H9 (cell line): ENCODE data around the gene SMCO1. TPM values are rescaled to one million over a fixed set of nuclear protein-coding genes. Genes with fewer than 3 reads are reported as not detected.

Experiments
- DNase-seq: peaks from one replicate; pipeline ENCODE4 v3.0.0-alpha.2; 2017
- H2AFZ ChIP-seq: one replicate; pipeline ENCODE4 v1.6.1; 2013; ENCODE audit warnings: mild to moderate bottlenecking, low read length, control low read depth, moderate library complexity
- H2AK5ac ChIP-seq: 2 replicates; pipeline ENCODE4 v1.6.1; 2013; ENCODE audit warnings: low read length, control low read depth, mixed read lengths; ENCODE audit not compliant: insufficient read length
- H2BK120ac ChIP-seq: one replicate; pipeline ENCODE4 v1.6.1; 2013; ENCODE audit warnings: low read depth, mild to moderate bottlenecking, low read length, control low read depth, inconsistent platforms; ENCODE audit not compliant: poor library complexity, severe bottlenecking
- H2BK12ac ChIP-seq: 2 replicates; pipeline ENCODE4 v1.6.1; 2013; ENCODE audit warnings: low read length, control low read depth, mixed read lengths, low read depth; ENCODE audit not compliant: insufficient read length
- H2BK15ac ChIP-seq: 2 replicates; pipeline ENCODE4 v1.6.1; 2013; ENCODE audit warnings: low read depth, low read length, control low read depth
- H2BK20ac ChIP-seq: one replicate; pipeline ENCODE4 v1.6.1; 2013; ENCODE audit warnings: low read depth, mild to moderate bottlenecking, low read length, control low read depth, inconsistent platforms; ENCODE audit not compliant: poor library complexity, severe bottlenecking
- H2BK5ac ChIP-seq: 2 replicates; pipeline ENCODE4 v1.6.1; 2013; ENCODE audit warnings: low read length, control low read depth, mixed read lengths; ENCODE audit not compliant: insufficient read length
- H3K14ac ChIP-seq: 2 replicates; pipeline ENCODE4 v1.6.1; 2013; ENCODE audit warnings: low read length, control low read depth; ENCODE audit not compliant: insufficient read depth
- H3K18ac ChIP-seq: 2 replicates; pipeline ENCODE4 v1.6.1; 2013; ENCODE audit warnings: low read depth, mild to moderate bottlenecking, mixed read lengths, low read length, control low read depth; ENCODE audit not compliant: insufficient read length
- H3K23ac ChIP-seq: 2 replicates; pipeline ENCODE4 v1.6.1; 2013; ENCODE audit warnings: low read length, control low read depth, mixed read lengths, low read depth; ENCODE audit not compliant: insufficient read length
- H3K23me2 ChIP-seq: 2 replicates; pipeline ENCODE4 v1.6.1; 2013; ENCODE audit warnings: low read depth, mild to moderate bottlenecking, mixed read lengths, low read length, control low read depth; ENCODE audit not compliant: insufficient read length, poor library complexity, severe bottlenecking
- H3K27ac ChIP-seq: 2 replicates; pipeline ENCODE4 v1.5.1; 2013; ENCODE audit warnings: low read length, control low read depth, mixed read lengths, low read depth; ENCODE audit not compliant: insufficient read length
- H3K27me3 ChIP-seq: 2 replicates; pipeline ENCODE4 v1.6.1; 2013; ENCODE audit warnings: low read length, control low read depth, inconsistent platforms; ENCODE audit not compliant: insufficient read depth
- H3K4ac ChIP-seq: 2 replicates; pipeline ENCODE4 v1.6.1; 2013; ENCODE audit warnings: low read depth, mild to moderate bottlenecking, control low read depth, inconsistent platforms, low read length, moderate library complexity
- H3K4me1 ChIP-seq: 2 replicates; pipeline ENCODE4 v1.6.1; 2013; ENCODE audit warnings: low read length, control low read depth, inconsistent platforms; ENCODE audit not compliant: insufficient read depth
- H3K4me2 ChIP-seq: 2 replicates; pipeline ENCODE4 v1.6.1; 2013; ENCODE audit warnings: low read length, control low read depth, mixed read lengths; ENCODE audit not compliant: insufficient read length, insufficient read depth
- H3K56ac ChIP-seq: 2 replicates; pipeline ENCODE4 v1.6.1; 2013; ENCODE audit warnings: low read depth, mild to moderate bottlenecking, mixed read lengths, low read length, control low read depth; ENCODE audit not compliant: insufficient read length
- H3K79me1 ChIP-seq: 2 replicates; pipeline ENCODE4 v1.6.1; 2013; ENCODE audit warnings: low read depth, mild to moderate bottlenecking, moderate library complexity, low read length, control low read depth, inconsistent platforms; ENCODE audit not compliant: insufficient read depth, poor library complexity, severe bottlenecking
- H3K79me2 ChIP-seq: 2 replicates; pipeline ENCODE4 v1.6.1; 2013; ENCODE audit warnings: low read length, control low read depth, inconsistent platforms; ENCODE audit not compliant: insufficient read depth
- H3K9ac ChIP-seq: 2 replicates; pipeline ENCODE4 v1.6.1; 2013; ENCODE audit warnings: low read length, control low read depth, mixed read lengths; ENCODE audit not compliant: insufficient read length; ENCODE audit errors: extremely low read depth
- H3K9me3 ChIP-seq: one replicate; pipeline ENCODE4 v1.6.1; 2013; ENCODE audit warnings: low read depth, low read length, inconsistent platforms; ENCODE audit not compliant: control insufficient read depth
- H3T11ph ChIP-seq: one replicate; pipeline ENCODE4 v1.6.1; 2013; ENCODE audit warnings: mild to moderate bottlenecking, low read length, control low read depth, inconsistent platforms
- H4K20me1 ChIP-seq: one replicate; pipeline ENCODE4 v1.6.1; 2013; ENCODE audit not compliant: control insufficient read depth, insufficient read length, insufficient read depth
- H4K5ac ChIP-seq: 2 replicates; pipeline ENCODE4 v1.6.1; 2013; ENCODE audit warnings: low read depth, mild to moderate bottlenecking, mixed read lengths, low read length, control low read depth; ENCODE audit not compliant: insufficient read length
- H4K8ac ChIP-seq: replicated peaks from 2 replicates; pipeline ENCODE4 v1.6.1; 2013; ENCODE audit warnings: low read length, control low read depth, mixed read lengths, low read depth; ENCODE audit not compliant: insufficient read length
- H4K91ac ChIP-seq: 2 replicates; pipeline ENCODE4 v1.6.1; 2013; ENCODE audit warnings: low read depth, mild to moderate bottlenecking, moderate library complexity, mixed read lengths, low read length, control low read depth; ENCODE audit not compliant: insufficient read length
- H3K27ac Mint-ChIP-seq, 3 experiments: 2 replicates in 2 of 3; 3 replicates in 1 of 3; pipeline ENCODE4 v1.8.0; 2020 to 2021; ENCODE audit warnings: mixed read lengths in 3 of 3, mild to moderate bottlenecking in 1 of 3, moderate library complexity in 1 of 3
- H3K27me3 Mint-ChIP-seq: 2 replicates; pipeline ENCODE4 v1.8.0; 2021; ENCODE audit warnings: low read depth, mild to moderate bottlenecking, moderate library complexity, mixed read lengths
- H3K36me3 Mint-ChIP-seq, 3 experiments: 2 replicates in 2 of 3; 3 replicates in 1 of 3; pipeline ENCODE4 v1.8.0; 2020 to 2021; ENCODE audit warnings: low read depth in 3 of 3, mixed read lengths in 3 of 3; ENCODE audit not compliant: insufficient read depth in 1 of 3
- H3K4me1 Mint-ChIP-seq, 2 experiments: 2 replicates each; pipeline ENCODE4 v1.8.0; 2020; ENCODE audit warnings: mixed read lengths in 2 of 2
- H3K4me3 Mint-ChIP-seq, 2 experiments: 2 replicates in 1 of 2; 3 replicates in 1 of 2; pipeline ENCODE4 v1.8.0; 2020 to 2021; ENCODE audit warnings: mild to moderate bottlenecking in 2 of 2, mixed read lengths in 2 of 2, moderate library complexity in 1 of 2
- H3K9me3 Mint-ChIP-seq, 2 experiments: 2 replicates in 1 of 2; 3 replicates in 1 of 2; pipeline ENCODE4 v1.8.0; 2020; ENCODE audit warnings: mild to moderate bottlenecking in 2 of 2, mixed read lengths in 2 of 2, moderate library complexity in 1 of 2
- WGBS: extraction: QIAGEN DNeasy Blood & Tissue Kit; methylation state at CpG from one replicate; pipeline ENCODE4 v1.1.7; 2013; ENCODE audit warnings: missing lambda C conversion rate, low lambda C conversion rate, mixed read lengths; ENCODE audit not compliant: insufficient read length; ENCODE audit errors: extremely low coverage; 5-methylcytosine and 5-hydroxymethylcytosine counted together
- total RNA-seq: library from RNA; stranded (reverse); gene quantifications from 2 replicates; pipeline ENCODE4 v1.2.1, GENCODE V29; 2021
- TF ChIP-seq, protein P1 (sequence below): fragments of 200-600 bp; sonication (generic); conservative IDR thresholded peaks from 3 replicates; pipeline ENCODE4 v1.8.0; 2021; ENCODE audit warnings: antibody characterized with exemption, mild to moderate bottlenecking

The SMCO1 gene
- total RNA-seq, 1 experiment from 2014 or later: not detected

DNA sequence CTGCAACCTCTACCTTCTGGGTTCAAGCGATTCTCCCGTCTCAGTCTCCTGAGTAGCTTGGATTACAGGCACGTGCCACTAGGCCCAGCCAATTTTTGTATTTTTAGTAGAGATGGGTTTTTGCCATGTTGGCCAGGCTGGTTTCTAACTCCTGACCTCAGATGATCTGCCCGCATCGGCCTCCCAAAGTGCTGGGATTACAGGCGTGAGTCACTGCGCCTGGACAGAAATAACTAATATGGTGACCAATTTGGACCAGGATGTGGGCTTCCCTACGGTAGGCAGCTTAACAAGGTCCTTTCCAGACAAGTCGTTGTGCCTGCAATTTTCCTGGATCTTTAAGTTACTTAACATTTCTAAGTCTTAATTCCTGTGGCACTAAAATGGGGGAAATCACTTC, 38.4 kb upstream of the SMCO1 start:
- Histone ChIP-seq H3K4me2 (no peak overlapping the region), H3K18ac (no peak overlapping the region), H4K5ac (no peak overlapping the region), H3T11ph (no peak overlapping the region), H3K4ac (no peak overlapping the region), H3K27me3 (no peaks in the 10 kb centered on the region), H3K9me3 (no peaks in the 10 kb centered on the region), H2BK15ac (no peak overlapping the region), H3K79me2 (no peaks in the 10 kb centered on the region), H4K20me1 (no peaks in the 10 kb centered on the region), H2AK5ac (no peak overlapping the region), H3K23me2 (no peaks in the 10 kb centered on the region), H2BK120ac (no peak overlapping the region), H3K27ac (no peak overlapping the region), H3K9ac (no peak overlapping the region), H2BK20ac (no peak overlapping the region), H3K23ac (no peak overlapping the region), H2AFZ (no peak overlapping the region), H3K14ac (no peak overlapping the region), H4K8ac (no peak overlapping the region), H2BK12ac (no peak overlapping the region), H3K56ac (no peak overlapping the region), H3K4me1 (no peaks in the 10 kb centered on the region), H4K91ac (no peak overlapping the region), H2BK5ac (no peak overlapping the region), H3K79me1 (no peaks in the 10 kb centered on the region)
- H3K36me3 Mint-ChIP-seq: peaks cover 9 to 22% (median 18%) of the 10 kb centered on the region in 3 experiments
- peaks cover 26 to 27% of the 10 kb centered on the region in 2 experiments for H3K9me3 Mint-ChIP-seq
- no peak overlapping the region for H3K27ac Mint-ChIP-seq
- TF ChIP-seq, protein P1, sequence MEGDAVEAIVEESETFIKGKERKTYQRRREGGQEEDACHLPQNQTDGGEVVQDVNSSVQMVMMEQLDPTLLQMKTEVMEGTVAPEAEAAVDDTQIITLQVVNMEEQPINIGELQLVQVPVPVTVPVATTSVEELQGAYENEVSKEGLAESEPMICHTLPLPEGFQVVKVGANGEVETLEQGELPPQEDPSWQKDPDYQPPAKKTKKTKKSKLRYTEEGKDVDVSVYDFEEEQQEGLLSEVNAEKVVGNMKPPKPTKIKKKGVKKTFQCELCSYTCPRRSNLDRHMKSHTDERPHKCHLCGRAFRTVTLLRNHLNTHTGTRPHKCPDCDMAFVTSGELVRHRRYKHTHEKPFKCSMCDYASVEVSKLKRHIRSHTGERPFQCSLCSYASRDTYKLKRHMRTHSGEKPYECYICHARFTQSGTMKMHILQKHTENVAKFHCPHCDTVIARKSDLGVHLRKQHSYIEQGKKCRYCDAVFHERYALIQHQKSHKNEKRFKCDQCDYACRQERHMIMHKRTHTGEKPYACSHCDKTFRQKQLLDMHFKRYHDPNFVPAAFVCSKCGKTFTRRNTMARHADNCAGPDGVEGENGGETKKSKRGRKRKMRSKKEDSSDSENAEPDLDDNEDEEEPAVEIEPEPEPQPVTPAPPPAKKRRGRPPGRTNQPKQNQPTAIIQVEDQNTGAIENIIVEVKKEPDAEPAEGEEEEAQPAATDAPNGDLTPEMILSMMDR: no peak
- peaks cover 7% of the 10 kb centered on the region for H3K27me3 Mint-ChIP-seq
- WGBS: no CpG with 5 or more reads among the region's 9 CpGs
- DNase-seq: no peak
- H3K4me3 Mint-ChIP-seq: no peak overlapping the region
- H3K4me1 Mint-ChIP-seq: no peaks in the 10 kb centered on the region
